HK-2 (cell line): ENCODE measurements around the gene PPFIBP1.
"Not testable (repeated sequence)": the region's sequence is repeated elsewhere in the genome, so short reads cannot be mapped to it uniquely, and the experiment has no call there.

Experiments used
- DNase-seq: peaks from one replicate; pipeline ENCODE4 v3.0.0-alpha.2; 2018; ENCODE audit not compliant: unreplicated experiment

PPFIBP1 gene

DNA sequence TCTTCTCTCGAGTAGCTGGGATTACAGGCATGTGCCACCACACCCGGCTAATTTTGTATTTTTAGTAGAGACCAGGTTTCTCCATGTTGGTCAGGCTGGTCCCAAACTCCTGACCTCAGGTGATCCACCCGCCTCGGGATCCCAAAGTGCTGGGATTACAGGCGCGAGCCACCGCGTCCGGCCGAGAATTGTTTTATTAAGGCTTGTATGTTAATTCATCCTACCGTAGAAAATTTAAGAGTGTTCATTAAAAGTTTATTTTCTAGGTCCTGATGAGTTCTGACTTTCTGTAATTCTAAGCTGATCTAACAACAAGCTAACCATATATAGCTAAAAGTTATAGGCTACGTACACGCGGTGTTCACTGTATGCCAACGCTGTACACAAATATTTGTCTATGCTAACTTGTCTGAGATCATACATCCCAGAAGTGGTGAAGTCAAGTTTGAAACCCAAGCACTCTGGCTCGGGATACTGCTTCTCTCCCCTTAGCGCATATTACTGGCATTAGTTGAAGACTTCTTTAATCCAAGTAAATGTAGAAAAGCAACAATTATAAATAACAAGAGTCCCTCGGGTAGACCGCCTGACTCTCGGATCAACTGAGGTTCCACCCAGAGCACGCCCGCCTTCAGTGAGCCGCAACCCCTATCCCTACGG lies 186.1 kb downstream of the PPFIBP1 start:
- peak; percentile 19 for DNase-seq

DNA sequence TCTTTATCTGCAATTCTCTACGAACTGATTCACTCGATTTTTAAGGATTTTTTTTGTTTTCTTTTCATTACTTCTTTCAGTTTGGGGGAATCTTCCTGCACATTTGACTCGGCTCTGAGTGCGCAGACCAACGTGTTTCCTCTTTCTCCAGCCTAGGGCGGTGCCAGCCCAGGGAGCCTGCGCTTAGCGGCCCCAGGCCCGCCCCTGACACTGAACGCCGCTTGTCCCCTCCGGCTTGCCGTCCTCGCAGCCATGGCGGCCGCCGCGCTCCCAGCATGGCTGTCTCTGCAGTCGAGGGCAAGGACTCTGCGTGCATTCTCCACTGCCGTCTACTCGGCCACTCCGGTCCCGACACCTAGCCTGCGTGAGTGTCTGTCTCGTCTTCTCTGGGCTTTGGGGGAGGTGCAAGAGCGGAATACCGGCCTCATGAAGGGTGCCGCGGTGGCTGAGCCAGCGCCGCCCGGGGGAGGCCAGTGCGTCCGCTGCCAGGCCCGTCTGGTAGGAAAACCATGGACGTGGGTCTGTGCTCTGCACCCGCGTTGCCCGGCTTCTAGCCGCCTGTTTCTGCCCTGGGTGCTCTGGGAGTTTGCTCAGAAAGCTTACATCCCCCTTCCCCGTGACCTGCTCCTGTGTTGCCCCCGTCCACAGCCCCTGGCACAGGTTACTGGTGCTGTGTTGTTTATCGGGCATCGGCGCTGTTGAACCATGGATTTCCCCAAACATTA lies 186.7 kb downstream of the PPFIBP1 start, which contains the start of gene MRPS35:
Gene MRPS35 (plus strand): TSS at position 241 of the 725 bp plus-strand sequence. CDS start 12 bp downstream, at position 253.
- peak; percentile 91 for DNase-seq

GRCh38 chr12:27711317-27711682 lies 187.3 kb downstream of the PPFIBP1 start:
- no peak for DNase-seq

GRCh38 chr12:27711967-27712366 lies 188.0 kb downstream of the PPFIBP1 start:
- DNase-seq = no peak

DNA sequence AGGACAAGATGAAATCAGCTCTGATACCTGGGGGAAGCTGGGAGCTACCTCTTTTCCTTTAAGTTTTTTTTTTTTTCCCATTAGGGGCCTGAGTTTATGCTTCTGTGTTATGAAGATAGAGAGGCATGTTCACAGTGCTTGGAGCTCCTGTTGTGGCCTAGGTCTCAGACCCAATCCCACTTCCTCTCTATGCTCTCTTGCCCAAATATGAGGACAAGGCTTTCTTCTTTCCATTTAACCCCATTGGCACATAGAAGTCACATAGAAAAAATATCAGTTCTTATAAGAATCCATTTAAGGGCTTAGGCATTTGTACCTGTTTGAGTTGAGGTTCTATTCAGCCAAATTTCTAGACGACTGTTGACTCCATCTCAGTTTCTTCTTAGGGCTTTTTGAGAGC lies 199.2 kb downstream of the PPFIBP1 start:
- no peak for DNase-seq

DNA sequence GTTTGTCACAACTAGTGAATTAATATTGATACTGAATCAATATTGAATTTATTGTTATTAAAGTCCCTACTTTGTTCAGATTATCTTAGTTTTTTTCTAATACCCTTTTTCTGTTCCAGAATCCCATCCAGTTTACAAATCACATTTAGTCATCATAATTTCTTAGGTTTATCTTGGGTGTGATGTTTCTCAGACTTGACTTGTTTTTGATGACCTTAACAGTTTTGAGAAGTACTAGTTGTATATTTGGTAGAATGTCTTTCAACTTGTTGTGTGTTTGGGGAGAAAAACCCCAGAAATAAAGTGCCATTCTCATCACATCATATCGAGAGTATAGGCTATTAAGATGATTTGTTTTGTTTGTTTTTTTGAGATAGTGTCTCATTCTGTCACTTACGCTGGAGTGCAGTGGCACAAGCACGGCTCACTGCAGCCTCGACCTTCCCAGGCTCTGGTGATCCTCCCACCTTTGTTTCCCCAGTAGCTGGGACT lies 206.1 kb downstream of the PPFIBP1 start:
- no peak for DNase-seq

GRCh38 chr12:27732281-27732680 lies 208.3 kb downstream of the PPFIBP1 start:
- peak; percentile 13 for DNase-seq

DNA sequence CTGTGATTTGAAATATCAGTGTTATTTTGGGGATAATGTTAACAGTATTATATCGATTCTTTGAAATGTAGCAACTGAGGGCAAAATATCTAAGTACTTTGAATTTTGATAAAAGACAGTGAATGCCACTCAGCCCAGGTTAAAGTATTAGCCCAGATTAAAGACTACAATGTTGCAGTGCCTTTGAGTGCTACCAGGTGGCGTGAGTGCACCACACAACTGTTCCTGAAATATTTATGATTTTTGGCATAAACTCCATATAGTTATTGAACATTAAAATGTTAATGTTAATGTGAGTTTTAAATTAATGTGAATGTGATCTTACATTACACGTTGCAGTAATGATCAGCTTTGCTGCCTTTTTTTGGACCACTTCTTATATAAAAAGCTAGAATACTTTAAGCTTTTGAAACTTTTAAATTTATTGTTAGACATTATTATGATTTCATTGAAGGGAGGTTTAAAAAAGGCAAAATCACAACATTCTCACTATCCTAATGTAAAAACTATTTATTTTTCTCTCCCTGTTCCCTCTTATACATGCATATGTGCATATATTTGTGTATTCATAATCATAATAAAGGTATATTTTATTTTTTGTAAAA lies 209.1 kb downstream of the PPFIBP1 start:
- DNase-seq = no peak

DNA sequence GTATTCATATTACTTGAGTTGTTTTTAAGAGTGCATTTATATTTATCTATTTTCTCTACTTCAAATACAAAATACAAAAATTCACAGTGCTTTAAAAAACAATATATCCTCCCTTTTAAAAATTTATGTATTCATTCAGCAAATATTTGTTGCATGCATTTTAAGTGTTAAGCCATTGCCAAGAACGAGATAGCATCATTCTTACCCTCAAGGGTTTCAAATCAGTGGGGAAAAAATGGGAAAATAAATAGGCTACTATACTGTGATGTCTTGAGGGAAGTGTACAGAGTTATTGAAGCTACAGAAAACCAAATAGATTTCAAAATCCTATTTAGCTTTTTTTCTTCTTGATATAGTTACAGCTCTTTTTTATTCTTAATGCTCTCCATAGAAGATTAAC lies 209.8 kb downstream of the PPFIBP1 start:
- no peak for DNase-seq

GRCh38 chr12:27734321-27734720 lies 210.3 kb downstream of the PPFIBP1 start:
- not testable (repeated sequence) for DNase-seq

- no peak for DNase-seq
Measured at GRCh38 chr12:27743601-27744000, 219.6 kb downstream of the PPFIBP1 start.
